Transverse colon (tissue), 4 donors: Measurements from ENCODE around the gene CAB39L. TPM values are rescaled to one million over a fixed set of nuclear protein-coding genes. Genes with fewer than 3 reads are reported as not detected.

Experiments
- DNase-seq: peaks from one replicate; pipeline ENCODE4 v3.0.0-alpha.2; 2019
- H3K27ac ChIP-seq, 4 donors: fragments of 200-600 bp; sonication (generic); 2 replicates each; pipeline ENCODE4 v1.5.1; 2016 to 2018; ENCODE audit warnings: inconsistent platforms in 4 of 4
- H3K27me3 ChIP-seq: fragments of 200-600 bp; sonication (generic); 2 replicates; pipeline ENCODE4 v1.5.1; 2017; ENCODE audit warnings: inconsistent platforms
- H3K36me3 ChIP-seq, 4 donors: fragments of 200-600 bp; sonication (generic); 2 replicates each; pipeline ENCODE4 v1.5.1; 2017 to 2019; ENCODE audit warnings: inconsistent platforms in 4 of 4
- H3K4me1 ChIP-seq, 4 donors: fragments of 200-600 bp; sonication (generic); 2 replicates each; pipeline ENCODE4 v1.5.1; 2017 to 2020; ENCODE audit warnings: inconsistent platforms in 4 of 4
- H3K4me3 ChIP-seq, 4 donors: fragments of 200-600 bp; sonication (generic); 1 replicate in 1 of 4; 2 replicates in 3 of 4; pipeline versions ENCODE4 v1.5.1 to v1.6.1; 2017 to 2019; ENCODE audit warnings: inconsistent platforms in 4 of 4
- H3K9me3 ChIP-seq, 2 donors: fragments of 200-600 bp; sonication (generic); 2 replicates each; pipeline ENCODE4 v1.5.1; 2017 to 2019; ENCODE audit warnings: inconsistent platforms in 2 of 2
- EP300 ChIP-seq: sonication (generic); formaldehyde crosslinking; IDR thresholded peaks from one replicate; pipeline ENCODE4 v1.6.1; 2017; ENCODE audit warnings: antibody characterized with exemption, low read depth
- POLR2A ChIP-seq: fragments of 450-650 bp; IDR thresholded peaks from one replicate; pipeline ENCODE4 v1.6.1; 2016; ENCODE audit warnings: antibody characterized with exemption, mild to moderate bottlenecking, moderate library complexity
- POLR2AphosphoS5 ChIP-seq, 3 donors: sonication (generic); formaldehyde crosslinking; IDR thresholded peaks; one replicate each; pipeline ENCODE4 v1.6.1; 2016; ENCODE audit warnings: antibody characterized with exemption in 3 of 3
- WGBS, 2 donors: methylation state at CpG; one replicate each; pipeline ENCODE4 v1.1.5; 2018; ENCODE audit warnings: low coverage in 1 of 2; 5-methylcytosine and 5-hydroxymethylcytosine counted together
- in situ Hi-C, 4 donors: fragments of 200-750 bp; cut with MboI; loops; one replicate each; pipeline versions ENCODE4 v1.15.0 to v1.15.1; 2017; ENCODE audit warnings: low sequenced_read_pairs in 3 of 4, low pct_ligation_motif_present in 1 of 4, low pct_unique_long_range_greater_than_20kb in 1 of 4
- intact Hi-C: fragments of 100-400 bp; cut with DNase I; formaldehyde crosslinking; loops from one replicate; pipeline ENCODE4 v1.15.1; 2023; ENCODE audit warnings: low total_unique reads
- total RNA-seq, 4 donors: library from RNA; depleted of rRNA; stranded (reverse); fragments of >200 nt; gene quantifications; one replicate each; pipeline ENCODE4 v1.1.0, GENCODE V29; 2016
- TF ChIP-seq, protein P1 (sequence below), 5 experiments: fragments of 200-600 bp in 3 of 5; fragments of 450-650 bp in 2 of 5; sonication (generic) in 3 of 5; IDR thresholded peaks; 1 replicate in 2 of 5; 2 replicates in 3 of 5; pipeline ENCODE4 v1.5.1; 2016 to 2017; ENCODE audit warnings: antibody characterized with exemption in 5 of 5, inconsistent platforms in 3 of 5, mild to moderate bottlenecking in 2 of 5, moderate library complexity in 1 of 5

CAB39L gene
- total RNA-seq, 4 donors from 2014 or later, result 23.5 to 36.7 (median 25.4) TPM

DNA sequence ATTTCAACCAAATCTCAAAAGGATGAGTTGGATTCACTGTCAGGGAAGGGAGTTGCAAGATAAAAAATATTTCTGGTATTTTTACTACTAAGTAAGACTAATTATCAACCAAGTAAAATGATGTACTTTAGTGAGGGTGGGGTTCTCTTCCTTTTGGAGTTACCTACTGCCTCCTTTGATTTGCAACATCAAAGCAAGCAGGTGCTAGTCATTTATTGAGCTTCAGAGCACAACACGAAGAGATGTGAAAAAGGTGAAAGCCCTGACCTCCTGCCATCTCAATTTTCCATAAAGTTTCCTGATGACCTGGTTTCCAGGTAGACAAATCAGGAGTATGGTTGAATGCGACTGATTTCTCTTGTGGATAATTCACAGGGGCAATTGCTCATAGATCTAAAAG lies 100.1 kb downstream of the CAB39L start:
- H3K4me1 ChIP-seq, result no peaks in the 10 kb centered on the region
- H3K27ac ChIP-seq, result no peak overlapping the region
- in situ Hi-C loops, result no loop called here
- no peaks in the 10 kb centered on the region for H3K36me3 ChIP-seq
- TF ChIP-seq POLR2AphosphoS5 (IDR thresholded peaks at IDR 0.05), result no peak
- TF ChIP-seq POLR2A, result no peak
- TF ChIP-seq, protein P1, sequence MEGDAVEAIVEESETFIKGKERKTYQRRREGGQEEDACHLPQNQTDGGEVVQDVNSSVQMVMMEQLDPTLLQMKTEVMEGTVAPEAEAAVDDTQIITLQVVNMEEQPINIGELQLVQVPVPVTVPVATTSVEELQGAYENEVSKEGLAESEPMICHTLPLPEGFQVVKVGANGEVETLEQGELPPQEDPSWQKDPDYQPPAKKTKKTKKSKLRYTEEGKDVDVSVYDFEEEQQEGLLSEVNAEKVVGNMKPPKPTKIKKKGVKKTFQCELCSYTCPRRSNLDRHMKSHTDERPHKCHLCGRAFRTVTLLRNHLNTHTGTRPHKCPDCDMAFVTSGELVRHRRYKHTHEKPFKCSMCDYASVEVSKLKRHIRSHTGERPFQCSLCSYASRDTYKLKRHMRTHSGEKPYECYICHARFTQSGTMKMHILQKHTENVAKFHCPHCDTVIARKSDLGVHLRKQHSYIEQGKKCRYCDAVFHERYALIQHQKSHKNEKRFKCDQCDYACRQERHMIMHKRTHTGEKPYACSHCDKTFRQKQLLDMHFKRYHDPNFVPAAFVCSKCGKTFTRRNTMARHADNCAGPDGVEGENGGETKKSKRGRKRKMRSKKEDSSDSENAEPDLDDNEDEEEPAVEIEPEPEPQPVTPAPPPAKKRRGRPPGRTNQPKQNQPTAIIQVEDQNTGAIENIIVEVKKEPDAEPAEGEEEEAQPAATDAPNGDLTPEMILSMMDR (IDR thresholded peaks at IDR 0.05), result no peak
- no peak for TF ChIP-seq EP300
- no peaks in the 10 kb centered on the region for H3K27me3 ChIP-seq
- no peak overlapping the region for H3K4me3 ChIP-seq
- no peaks in the 10 kb centered on the region for H3K9me3 ChIP-seq
- 32 to 70% methylated on average over 1 to 2 of the region's 2 CpGs for WGBS, 2 donors
- intact Hi-C loops, result no loop called here
- no peak for DNase-seq

- in situ Hi-C loops, result no loop called here
- Histone ChIP-seq H3K27ac (no peak overlapping the region), H3K4me3 (no peak overlapping the region), H3K27me3 (no peaks in the 10 kb centered on the region), H3K9me3 (no peaks in the 10 kb centered on the region), H3K36me3 (no peaks in the 10 kb centered on the region), H3K4me1 (no peaks in the 10 kb centered on the region)
- no peak for DNase-seq
- WGBS, 2 donors, result 83 to 93% methylated on average over 3 of the region's 3 CpGs
- intact Hi-C loops, result no loop called here
- TF ChIP-seq POLR2A, result no peak
- no peak for TF ChIP-seq EP300
- TF ChIP-seq POLR2AphosphoS5 (IDR thresholded peaks at IDR 0.05), result no peak
- TF ChIP-seq, protein P1 (IDR thresholded peaks at IDR 0.05), result no peak
These were observed 100.6 kb downstream of the CAB39L start for GRCh38 chr13:49343255-49343654.

GRCh38 chr13:49342454-49342853 lies 101.4 kb downstream of the CAB39L start:
- no peaks in the 10 kb centered on the region for H3K27me3 ChIP-seq
- in situ Hi-C loops (no loop called here), intact Hi-C loops (no loop called here)
- H3K36me3 ChIP-seq, result no peaks in the 10 kb centered on the region
- H3K4me1 ChIP-seq, result no peaks in the 10 kb centered on the region
- no peak overlapping the region for H3K4me3 ChIP-seq
- no peak overlapping the region for H3K27ac ChIP-seq
- TF ChIP-seq EP300 (no peak), POLR2AphosphoS5 (IDR thresholded peaks at IDR 0.05) (no peak), POLR2A (no peak)
- TF ChIP-seq, protein P1 (IDR thresholded peaks at IDR 0.05), result no peak
- 84 to 94% methylated on average over 2 of the region's 2 CpGs for WGBS, 2 donors
- no peaks in the 10 kb centered on the region for H3K9me3 ChIP-seq
- no peak for DNase-seq

GRCh38 chr13:49341941-49342340 lies 101.9 kb downstream of the CAB39L start:
- H3K36me3 ChIP-seq, result no peaks in the 10 kb centered on the region
- in situ Hi-C loops (no loop called here), intact Hi-C loops (no loop called here)
- H3K4me3 ChIP-seq, result no peak overlapping the region
- no peak overlapping the region for H3K27ac ChIP-seq
- TF ChIP-seq POLR2AphosphoS5 (IDR thresholded peaks at IDR 0.05), result no peak
- no peak for TF ChIP-seq POLR2A
- TF ChIP-seq, protein P1 (IDR thresholded peaks at IDR 0.05), result no peak
- no peaks in the 10 kb centered on the region for H3K9me3 ChIP-seq
- no peak for DNase-seq
- no peaks in the 10 kb centered on the region for H3K27me3 ChIP-seq
- no peaks in the 10 kb centered on the region for H3K4me1 ChIP-seq
